Measurements from ENCODE around the gene EIF2D.

The EIF2D gene

DNA sequence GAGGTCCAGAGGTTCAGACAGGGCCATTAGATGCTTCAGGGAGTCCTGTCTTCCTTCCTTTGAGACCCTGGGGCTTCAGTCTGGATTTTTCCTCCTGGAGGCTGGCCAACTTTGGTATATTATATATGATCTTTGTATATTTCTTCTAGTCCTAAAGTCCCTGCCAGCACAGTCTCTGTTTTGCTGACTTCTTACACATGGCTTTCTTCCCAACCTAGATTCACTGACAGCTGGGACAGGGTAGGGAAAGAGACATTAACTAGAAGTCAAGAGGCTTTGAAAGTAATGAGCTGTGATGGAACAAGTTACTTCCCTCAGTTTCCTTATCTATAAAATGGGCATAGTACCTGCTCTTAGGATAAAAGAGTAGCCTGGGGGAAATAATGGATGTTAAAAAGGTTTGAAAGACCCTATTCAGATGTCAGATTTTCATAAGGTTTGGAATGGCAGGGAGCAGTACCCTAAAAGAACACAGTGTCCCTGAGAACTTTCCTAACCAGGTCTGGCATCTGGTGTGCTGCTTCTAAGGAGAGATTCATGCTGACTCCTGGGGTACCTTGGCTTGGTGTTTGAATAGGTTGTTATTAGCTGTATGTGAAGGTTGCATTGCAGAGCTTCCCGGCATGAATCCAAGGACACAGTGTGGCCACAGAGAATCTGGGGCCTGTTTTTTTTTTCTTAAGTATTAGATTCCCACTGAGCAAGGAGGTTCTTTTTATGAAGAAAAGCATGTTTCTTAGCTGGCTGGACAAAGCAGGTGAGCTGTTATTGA lies 57.4 kb downstream of the EIF2D start:
- H3K4me3 ChIP-seq (IDR thresholded peaks at IDR 0.05; ENCODE audit: insufficient read depth, low read depth, low read length), result no peak overlapping the region
- TF ChIP-seq, protein P1, sequence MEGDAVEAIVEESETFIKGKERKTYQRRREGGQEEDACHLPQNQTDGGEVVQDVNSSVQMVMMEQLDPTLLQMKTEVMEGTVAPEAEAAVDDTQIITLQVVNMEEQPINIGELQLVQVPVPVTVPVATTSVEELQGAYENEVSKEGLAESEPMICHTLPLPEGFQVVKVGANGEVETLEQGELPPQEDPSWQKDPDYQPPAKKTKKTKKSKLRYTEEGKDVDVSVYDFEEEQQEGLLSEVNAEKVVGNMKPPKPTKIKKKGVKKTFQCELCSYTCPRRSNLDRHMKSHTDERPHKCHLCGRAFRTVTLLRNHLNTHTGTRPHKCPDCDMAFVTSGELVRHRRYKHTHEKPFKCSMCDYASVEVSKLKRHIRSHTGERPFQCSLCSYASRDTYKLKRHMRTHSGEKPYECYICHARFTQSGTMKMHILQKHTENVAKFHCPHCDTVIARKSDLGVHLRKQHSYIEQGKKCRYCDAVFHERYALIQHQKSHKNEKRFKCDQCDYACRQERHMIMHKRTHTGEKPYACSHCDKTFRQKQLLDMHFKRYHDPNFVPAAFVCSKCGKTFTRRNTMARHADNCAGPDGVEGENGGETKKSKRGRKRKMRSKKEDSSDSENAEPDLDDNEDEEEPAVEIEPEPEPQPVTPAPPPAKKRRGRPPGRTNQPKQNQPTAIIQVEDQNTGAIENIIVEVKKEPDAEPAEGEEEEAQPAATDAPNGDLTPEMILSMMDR (conservative IDR thresholded peaks at IDR 0.05; ENCODE audit: low read depth, low read length), result no peak
- H3K9ac ChIP-seq, result peak overlapping the region; percentile 33; the same call in 1 of the 2 replicates
- no peaks in the 10 kb centered on the region for H3K27me3 ChIP-seq (ENCODE audit: insufficient read depth, low read depth)
- peak overlapping the region; percentile 81 for H3K27ac ChIP-seq
- H3K36me3 ChIP-seq (ENCODE audit: insufficient read depth), result no peaks in the 10 kb centered on the region
- H3K4me1 ChIP-seq (ENCODE audit: low read depth, poor library complexity, severe bottlenecking), result peaks cover 40% of the 10 kb centered on the region
- H4K20me1 ChIP-seq (ENCODE audit: insufficient read depth), result no peaks in the 10 kb centered on the region
- H2AFZ ChIP-seq (ENCODE audit: low read depth), result peak overlapping the region; percentile 72
- peak overlapping the region; percentile 98 for H3K4me2 ChIP-seq
- peaks cover 31% of the 10 kb centered on the region for H3K79me2 ChIP-seq (ENCODE audit: insufficient read depth, low read depth)

DNA sequence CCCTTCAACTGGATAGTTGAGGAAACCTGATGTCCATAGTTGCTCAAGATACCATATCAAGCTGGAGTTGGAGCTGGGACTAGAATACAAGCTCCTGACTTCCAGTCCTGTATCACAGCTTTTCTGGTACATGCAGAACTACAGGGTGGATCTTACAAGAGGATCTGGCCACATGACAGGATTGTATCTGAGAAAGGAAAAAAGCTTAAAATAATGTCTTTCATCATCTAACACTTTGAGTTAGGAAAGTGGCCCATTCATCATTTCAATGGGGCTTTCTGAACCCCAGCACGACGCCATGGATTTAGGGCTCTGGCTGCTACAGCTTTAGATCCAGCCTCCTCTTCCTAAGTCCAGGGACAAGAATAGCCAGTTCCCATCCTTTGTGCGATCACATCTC lies 58.1 kb downstream of the EIF2D start:
- Histone ChIP-seq H3K36me3 (ENCODE audit: insufficient read depth) (no peaks in the 10 kb centered on the region), H4K20me1 (ENCODE audit: insufficient read depth) (no peaks in the 10 kb centered on the region), H3K4me1 (ENCODE audit: low read depth, poor library complexity, severe bottlenecking) (peaks cover 35% of the 10 kb centered on the region), H3K27me3 (ENCODE audit: insufficient read depth, low read depth) (no peaks in the 10 kb centered on the region), H3K4me3 (IDR thresholded peaks at IDR 0.05; ENCODE audit: insufficient read depth, low read depth, low read length) (no peak overlapping the region), H3K9ac (no peak overlapping the region), H3K4me2 (no peak overlapping the region), H3K79me2 (ENCODE audit: insufficient read depth, low read depth) (peaks cover 25% of the 10 kb centered on the region), H3K27ac (no peak overlapping the region), H2AFZ (ENCODE audit: low read depth) (no peak overlapping the region)
- TF ChIP-seq, protein P1 (conservative IDR thresholded peaks at IDR 0.05; ENCODE audit: low read depth, low read length), result no peak

DNA sequence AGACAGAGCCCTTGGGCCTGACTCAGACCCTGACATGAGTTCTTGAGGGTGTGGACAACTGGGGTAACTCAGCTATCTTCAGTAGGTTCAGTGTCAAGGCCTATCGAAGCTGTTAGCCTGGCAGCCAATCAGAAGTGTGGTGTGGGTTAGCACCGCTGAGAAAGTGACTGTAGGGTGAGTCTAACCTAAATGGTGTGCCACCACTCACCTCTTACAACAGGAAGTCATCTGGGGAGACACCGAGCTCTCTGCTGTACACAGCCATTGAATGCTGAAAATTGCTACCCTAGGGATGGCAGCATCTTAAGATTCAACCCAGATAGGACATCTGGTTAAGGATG lies 60.3 kb downstream of the EIF2D start:
- H3K4me1 ChIP-seq (ENCODE audit: low read depth, poor library complexity, severe bottlenecking), result peaks cover 35% of the 10 kb centered on the region
- no peak overlapping the region for H2AFZ ChIP-seq (ENCODE audit: low read depth)
- no peaks in the 10 kb centered on the region for H4K20me1 ChIP-seq (ENCODE audit: insufficient read depth)
- H3K79me2 ChIP-seq (ENCODE audit: insufficient read depth, low read depth), result peaks cover 2% of the 10 kb centered on the region; the same call in 1 of the 2 replicates
- no peak overlapping the region for H3K4me3 ChIP-seq (IDR thresholded peaks at IDR 0.05; ENCODE audit: insufficient read depth, low read depth, low read length)
- no peak overlapping the region for H3K4me2 ChIP-seq
- no peaks in the 10 kb centered on the region for H3K27me3 ChIP-seq (ENCODE audit: insufficient read depth, low read depth)
- TF ChIP-seq, protein P1 (conservative IDR thresholded peaks at IDR 0.05; ENCODE audit: low read depth, low read length), result no peak
- no peak overlapping the region for H3K27ac ChIP-seq
- H3K36me3 ChIP-seq (ENCODE audit: insufficient read depth), result no peaks in the 10 kb centered on the region
- no peak overlapping the region for H3K9ac ChIP-seq

DNA sequence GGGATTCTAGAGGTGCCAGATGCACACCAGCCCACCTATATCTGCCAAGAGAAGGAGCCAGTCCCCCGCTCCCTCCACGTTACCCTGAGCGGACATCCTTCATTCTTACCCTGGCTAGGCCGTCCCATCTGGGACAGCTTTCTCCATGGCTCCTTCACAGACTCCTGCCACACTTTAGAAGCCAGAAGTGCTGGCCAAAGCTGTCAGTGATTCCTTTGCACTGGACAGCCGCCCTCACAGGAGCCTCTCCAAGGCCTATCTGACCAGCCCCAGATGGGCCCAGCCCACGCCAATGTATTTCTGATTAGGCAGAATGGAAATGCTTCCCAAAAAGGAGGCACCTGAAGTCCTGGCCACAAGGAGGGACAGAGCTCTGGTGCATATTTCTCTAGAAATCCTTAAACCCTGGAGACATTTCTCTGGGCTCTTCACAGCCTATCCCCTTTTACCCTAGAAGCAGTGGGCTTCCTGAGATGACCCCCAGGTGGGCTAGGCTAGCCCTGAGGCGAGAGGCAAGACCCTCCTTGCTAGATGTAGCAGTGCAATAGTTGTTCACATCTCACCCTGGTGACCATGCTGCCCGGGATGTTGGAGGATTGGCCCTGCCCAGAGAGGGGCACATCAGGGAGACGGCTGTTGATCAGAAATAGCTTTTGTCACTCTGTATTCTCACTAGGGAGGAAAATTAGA lies 60.8 kb downstream of the EIF2D start:
- Histone ChIP-seq H3K27ac (no peak overlapping the region), H3K4me3 (IDR thresholded peaks at IDR 0.05; ENCODE audit: insufficient read depth, low read depth, low read length) (no peak overlapping the region), H3K4me2 (no peak overlapping the region), H2AFZ (ENCODE audit: low read depth) (no peak overlapping the region), H4K20me1 (ENCODE audit: insufficient read depth) (no peaks in the 10 kb centered on the region), H3K4me1 (ENCODE audit: low read depth, poor library complexity, severe bottlenecking) (peaks cover 30% of the 10 kb centered on the region), H3K79me2 (ENCODE audit: insufficient read depth, low read depth) (no peaks in the 10 kb centered on the region; the same call in 1 of the 2 replicates), H3K27me3 (ENCODE audit: insufficient read depth, low read depth) (no peaks in the 10 kb centered on the region), H3K36me3 (ENCODE audit: insufficient read depth) (no peaks in the 10 kb centered on the region), H3K9ac (no peak overlapping the region)
- TF ChIP-seq, protein P1 (conservative IDR thresholded peaks at IDR 0.05; ENCODE audit: low read depth, low read length), result no peak
